ENCODE measurements around the gene TMEM107. TPM values are rescaled to one million over a fixed set of nuclear protein-coding genes. Genes with fewer than 3 reads are reported as not detected.
A peak's percentile ranks its signal among the peaks of the same experiment; 100 is the strongest.

Gene TMEM107
- total RNA-seq, 1 donor from 2014 or later = 14.6 TPM

GRCh38 chr17:8142158-8142886 is 33.9 kb downstream of the TMEM107 start:
- H3K27me3 Mint-ChIP-seq (ENCODE audit: unreplicated experiment) = peaks cover 15% of the 10 kb centered on the region
- no peak overlapping the region for H3K27ac Mint-ChIP-seq (ENCODE audit: unreplicated experiment)
- no peaks in the 10 kb centered on the region for H3K4me1 Mint-ChIP-seq (ENCODE audit: unreplicated experiment)
- H3K36me3 Mint-ChIP-seq (ENCODE audit: low read depth, unreplicated experiment) = peaks cover 29% of the 10 kb centered on the region
- no peak for TF ChIP-seq CTCF (IDR thresholded peaks at IDR 0.05; ENCODE audit: unreplicated experiment)
- H3K9me3 Mint-ChIP-seq (ENCODE audit: unreplicated experiment) = no peaks in the 10 kb centered on the region
- H3K4me3 Mint-ChIP-seq (ENCODE audit: unreplicated experiment) = peak overlapping the region; percentile 65
- no peak for DNase-seq (ENCODE audit: low spot score)

- H3K4me1 Mint-ChIP-seq (ENCODE audit: unreplicated experiment) = no peaks in the 10 kb centered on the region
- H3K4me3 Mint-ChIP-seq (ENCODE audit: unreplicated experiment) = peak overlapping the region; percentile 65
- H3K27ac Mint-ChIP-seq (ENCODE audit: unreplicated experiment) = no peak overlapping the region
- H3K27me3 Mint-ChIP-seq (ENCODE audit: unreplicated experiment) = peaks cover 15% of the 10 kb centered on the region
- DNase-seq (ENCODE audit: low spot score) = no peak
- no peak for TF ChIP-seq CTCF (IDR thresholded peaks at IDR 0.05; ENCODE audit: unreplicated experiment)
- H3K36me3 Mint-ChIP-seq (ENCODE audit: low read depth, unreplicated experiment) = peaks cover 25% of the 10 kb centered on the region
- no peaks in the 10 kb centered on the region for H3K9me3 Mint-ChIP-seq (ENCODE audit: unreplicated experiment)
Observed at GRCh38 chr17:8141741-8142140, 34.4 kb downstream of the TMEM107 start.

GRCh38 chr17:8141045-8141444 is 35.1 kb downstream of the TMEM107 start:
- Mint-ChIP-seq H3K4me1 (ENCODE audit: unreplicated experiment) (no peaks in the 10 kb centered on the region), H3K9me3 (ENCODE audit: unreplicated experiment) (no peaks in the 10 kb centered on the region), H3K4me3 (ENCODE audit: unreplicated experiment) (peak overlapping the region; percentile 65), H3K27ac (ENCODE audit: unreplicated experiment) (no peak overlapping the region), H3K27me3 (ENCODE audit: unreplicated experiment) (peaks cover 14% of the 10 kb centered on the region), H3K36me3 (ENCODE audit: low read depth, unreplicated experiment) (peaks cover 18% of the 10 kb centered on the region)
- no peak for DNase-seq (ENCODE audit: low spot score)
- TF ChIP-seq CTCF (IDR thresholded peaks at IDR 0.05; ENCODE audit: unreplicated experiment) = no peak

DNA sequence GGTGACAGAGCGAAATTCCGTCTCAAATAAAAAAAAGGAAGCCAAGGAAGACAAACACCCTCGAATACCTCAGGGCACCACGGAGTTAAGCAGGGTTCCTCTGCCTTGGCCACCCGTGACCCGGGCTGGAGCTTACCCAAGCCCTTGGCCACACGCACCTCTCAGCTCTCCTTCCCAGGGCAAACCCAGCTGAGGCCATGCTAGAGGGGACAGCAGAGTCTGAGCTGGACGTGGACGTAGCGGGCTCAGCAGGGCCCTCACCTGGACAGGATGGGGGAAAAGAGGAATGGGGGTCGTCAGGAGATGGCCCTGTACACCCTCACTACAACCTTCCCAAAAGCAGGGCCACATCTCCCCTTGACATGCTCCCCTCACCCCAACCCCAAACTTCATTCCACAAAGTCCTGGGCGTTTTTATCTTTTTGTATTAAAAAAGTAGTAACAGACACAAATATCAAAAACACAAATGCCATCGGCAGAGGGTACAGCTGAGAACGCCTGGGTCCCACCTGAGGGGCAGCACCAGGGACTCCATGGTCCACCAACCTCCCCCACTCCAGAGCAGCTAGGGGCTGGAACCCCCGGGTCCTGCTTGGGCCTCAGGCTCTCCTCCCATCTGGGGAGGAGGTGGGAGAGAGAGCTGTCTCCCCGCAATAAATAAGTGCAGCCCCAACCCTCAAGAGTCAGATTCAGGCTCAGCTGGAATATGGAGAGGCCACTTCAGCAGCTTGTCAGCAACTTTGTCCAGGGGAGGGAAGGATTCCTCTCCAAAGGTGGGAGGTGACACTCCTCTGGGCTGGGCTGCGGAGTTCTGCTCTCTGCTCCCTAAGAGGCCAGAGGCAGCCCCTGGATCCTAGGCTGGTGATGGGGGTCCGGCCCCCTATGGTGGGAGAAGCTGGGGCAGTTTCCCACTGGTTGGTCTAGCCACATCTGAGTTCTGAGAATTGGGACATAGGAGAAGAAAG is 35.8 kb downstream of the TMEM107 start:
- Mint-ChIP-seq H3K4me3 (ENCODE audit: unreplicated experiment) (no peak overlapping the region), H3K36me3 (ENCODE audit: low read depth, unreplicated experiment) (peaks cover 16% of the 10 kb centered on the region), H3K27me3 (ENCODE audit: unreplicated experiment) (peaks cover 12% of the 10 kb centered on the region), H3K4me1 (ENCODE audit: unreplicated experiment) (no peaks in the 10 kb centered on the region), H3K9me3 (ENCODE audit: unreplicated experiment) (no peaks in the 10 kb centered on the region), H3K27ac (ENCODE audit: unreplicated experiment) (no peak overlapping the region)
- DNase-seq (ENCODE audit: low spot score) = no peak
- no peak for TF ChIP-seq CTCF (IDR thresholded peaks at IDR 0.05; ENCODE audit: unreplicated experiment)
